HG03039 (cell line): ENCODE data around the gene NRROS.

ENCODE experiments used
- ATAC-seq: cut with Tn5 transposase; IDR thresholded peaks from one replicate; pipeline ENCODE4 v1.9.1; 2021; ENCODE audit warnings: mild to moderate bottlenecking, moderate library complexity; ENCODE audit not compliant: unreplicated experiment

Gene NRROS

DNA sequence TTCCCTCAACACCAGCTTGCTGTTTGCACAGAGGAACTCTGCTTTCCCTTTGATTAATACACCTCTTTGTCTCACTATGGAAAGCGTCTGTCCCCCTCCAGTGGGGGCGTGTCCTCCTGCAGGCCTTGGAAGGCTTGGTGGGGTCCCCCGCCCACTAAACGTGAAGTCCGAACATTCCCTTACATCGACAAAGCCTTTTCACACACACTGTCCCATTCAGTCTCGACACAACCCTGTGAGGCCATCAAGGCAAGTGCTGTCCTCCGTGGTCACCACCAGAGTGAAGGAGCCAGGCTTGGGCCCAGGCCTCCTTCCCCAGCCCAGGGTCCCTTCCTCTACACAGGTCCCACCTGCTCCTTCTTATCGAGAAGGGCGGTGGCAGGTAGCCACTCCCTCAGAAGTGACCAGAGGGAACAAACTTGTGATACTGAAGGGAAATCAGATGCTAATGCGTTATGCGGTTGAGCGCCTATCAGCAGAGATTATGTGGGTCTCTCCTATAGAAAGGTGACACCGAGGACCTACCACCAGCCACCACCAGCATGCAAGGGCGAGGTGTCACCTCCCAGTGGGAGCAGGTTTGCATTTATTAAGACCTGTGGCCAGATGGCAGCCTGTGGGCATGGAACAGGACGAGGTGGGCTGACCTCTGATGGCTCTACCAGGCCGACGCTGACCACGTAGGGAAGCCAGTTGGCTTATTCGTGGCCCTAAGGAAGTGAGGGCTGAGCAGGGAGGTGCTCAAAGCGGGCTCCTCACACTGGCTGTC is 6.6 kb downstream of the NRROS start:
- no peak for ATAC-seq

DNA sequence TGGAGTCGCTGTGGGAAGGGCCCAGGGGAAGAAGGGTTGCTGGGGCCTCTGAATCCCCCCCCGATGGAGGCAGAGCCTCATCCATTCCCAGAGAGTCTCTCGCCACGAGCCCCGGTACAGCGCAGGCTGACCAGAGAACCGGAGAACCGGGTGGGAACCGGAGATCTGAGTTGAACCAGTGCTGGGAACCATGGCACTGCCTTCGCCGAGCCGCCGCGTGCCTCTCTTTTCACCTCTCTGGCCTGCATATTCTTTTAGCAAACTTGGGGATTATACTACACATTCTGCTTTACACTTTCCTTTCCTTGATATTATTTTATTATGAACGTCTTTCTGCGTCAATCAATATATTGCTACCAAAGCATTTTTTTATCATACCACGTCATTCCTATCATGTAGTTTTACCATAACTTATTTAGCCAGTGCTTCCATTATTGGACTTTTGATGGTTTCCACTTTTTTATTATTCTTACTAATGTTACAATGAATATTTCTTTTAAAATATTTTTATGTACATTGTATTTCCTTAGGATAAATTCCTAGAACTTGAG is 7.2 kb downstream of the NRROS start:
- no peak for ATAC-seq

GRCh38 chr3:196650740-196651311 is 11.3 kb downstream of the NRROS start:
- ATAC-seq: no peak

- ATAC-seq: no peak
Measured at GRCh38 chr3:196651819-196652218, 12.3 kb downstream of the NRROS start.

GRCh38 chr3:196652961-196653795 is 13.7 kb downstream of the NRROS start:
- no peak for ATAC-seq

GRCh38 chr3:196654006-196654734 is 14.7 kb downstream of the NRROS start:
- no peak for ATAC-seq

DNA sequence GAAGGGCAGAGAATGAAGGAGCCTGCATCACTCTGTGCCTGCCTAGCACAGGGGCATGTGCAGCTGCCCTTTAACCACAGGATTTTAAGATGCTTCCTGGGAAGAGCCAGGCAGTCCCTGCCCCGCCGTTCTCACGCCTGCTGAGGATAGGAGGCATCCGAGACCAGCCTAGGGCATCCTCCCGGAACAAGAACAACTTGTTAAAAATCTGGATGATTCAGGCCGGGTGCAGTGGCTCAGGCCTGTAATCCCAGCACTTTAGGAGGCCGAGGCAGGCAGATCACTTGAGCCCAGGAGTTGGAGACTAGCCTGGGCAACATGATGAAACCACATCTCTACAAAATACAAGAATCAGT is 15.2 kb downstream of the NRROS start:
- ATAC-seq: no peak

DNA sequence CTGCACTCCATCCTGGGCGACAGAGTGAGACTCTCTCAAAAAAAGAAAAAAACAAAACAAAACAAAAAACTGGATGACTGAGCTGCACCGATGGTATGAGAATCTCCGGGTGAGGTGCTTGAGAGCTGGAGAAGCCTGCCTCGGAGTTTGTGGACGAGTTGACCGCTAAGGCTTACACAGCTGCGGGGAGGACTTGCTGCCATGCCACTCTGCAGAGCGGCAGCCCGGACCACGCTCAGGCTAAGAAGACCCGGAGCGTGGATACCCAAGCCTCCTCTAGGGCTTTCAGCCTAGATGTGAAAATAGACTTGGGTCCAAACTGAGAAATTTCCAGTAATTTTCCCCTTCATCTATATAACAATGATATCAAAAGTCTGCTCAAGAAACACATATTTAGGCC is 16.0 kb downstream of the NRROS start:
- no peak for ATAC-seq

- ATAC-seq: no peak
Measured at GRCh38 chr3:196656213-196656612, 16.7 kb downstream of the NRROS start.

DNA sequence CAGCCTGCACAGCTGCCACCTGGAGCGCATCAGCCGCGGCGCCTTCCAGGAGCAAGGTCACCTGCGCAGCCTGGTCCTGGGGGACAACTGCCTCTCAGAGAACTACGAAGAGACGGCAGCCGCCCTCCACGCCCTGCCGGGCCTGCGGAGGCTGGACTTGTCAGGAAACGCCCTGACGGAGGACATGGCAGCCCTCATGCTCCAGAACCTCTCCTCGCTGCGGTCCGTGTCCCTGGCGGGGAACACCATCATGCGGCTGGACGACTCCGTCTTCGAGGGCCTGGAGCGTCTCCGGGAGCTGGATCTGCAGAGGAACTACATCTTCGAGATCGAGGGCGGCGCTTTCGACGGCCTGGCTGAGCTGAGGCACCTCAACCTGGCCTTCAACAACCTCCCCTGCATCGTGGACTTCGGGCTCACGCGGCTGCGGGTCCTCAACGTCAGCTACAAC is 20.4 kb downstream of the NRROS start:
- no peak for ATAC-seq

- ATAC-seq: no peak
Measured at GRCh38 chr3:196660381-196661166, 21.1 kb downstream of the NRROS start.

GRCh38 chr3:196661400-196661799 is 21.9 kb downstream of the NRROS start:
- ATAC-seq: no peak

DNA sequence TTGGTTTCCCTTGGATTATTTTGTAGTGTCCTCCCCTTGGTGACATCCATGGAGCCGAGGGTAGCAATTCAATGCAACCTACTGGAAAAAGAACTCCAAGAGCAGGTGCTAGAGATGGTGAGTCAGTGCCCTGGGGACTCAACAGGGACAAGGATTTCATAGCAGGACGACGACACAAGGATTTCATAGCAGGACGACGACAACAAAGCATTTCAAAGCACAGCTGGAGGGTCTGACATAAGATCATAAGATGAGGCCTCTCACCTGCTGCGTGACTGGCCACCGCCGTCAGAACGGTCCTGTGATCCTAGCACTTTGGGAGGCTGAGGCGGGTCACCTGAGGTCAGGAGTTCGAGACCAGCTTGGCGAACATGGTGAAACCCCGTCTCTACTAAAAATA is 22.5 kb downstream of the NRROS start:
- ATAC-seq: no peak

DNA sequence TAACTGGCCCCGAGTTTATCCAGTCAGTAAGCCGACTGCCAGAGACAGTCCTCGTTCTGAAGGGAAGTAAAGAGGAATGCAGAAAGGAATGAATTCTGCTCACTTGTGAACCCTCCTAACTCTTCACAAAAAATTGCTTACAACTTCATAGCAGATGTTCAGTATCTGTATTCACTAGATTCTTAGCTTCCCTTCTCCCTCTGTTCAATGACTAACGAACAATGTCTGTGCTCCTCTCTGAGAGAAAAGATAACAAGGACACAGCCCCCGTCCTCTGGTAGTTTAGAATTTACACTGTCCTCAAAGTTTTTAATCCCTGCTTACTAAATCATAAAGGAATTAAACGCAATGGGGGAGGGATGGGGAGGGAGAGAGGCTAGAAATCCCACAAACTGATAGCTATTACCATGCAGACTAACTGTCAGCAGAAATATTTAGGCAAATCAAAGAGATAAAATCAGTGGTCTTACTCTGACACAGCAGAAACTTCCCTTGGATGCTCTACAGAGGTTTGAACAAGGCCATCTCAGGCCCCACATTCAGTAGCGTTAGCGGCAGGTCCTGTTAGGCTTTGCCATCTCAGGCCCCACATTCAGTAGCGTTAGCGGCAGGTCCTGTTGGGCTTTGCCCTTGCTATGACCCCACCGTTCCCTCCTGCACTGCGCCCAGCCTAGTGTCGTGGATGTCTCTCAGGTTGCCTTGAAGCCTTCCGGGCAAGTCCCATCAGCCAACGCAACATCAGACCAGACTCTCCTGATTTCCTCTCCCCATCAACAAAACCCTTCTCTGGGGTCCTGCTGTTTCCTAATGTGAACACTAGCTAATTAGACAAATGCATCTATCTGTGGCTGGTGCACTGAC is 23.4 kb downstream of the NRROS start:
- no peak for ATAC-seq

DNA sequence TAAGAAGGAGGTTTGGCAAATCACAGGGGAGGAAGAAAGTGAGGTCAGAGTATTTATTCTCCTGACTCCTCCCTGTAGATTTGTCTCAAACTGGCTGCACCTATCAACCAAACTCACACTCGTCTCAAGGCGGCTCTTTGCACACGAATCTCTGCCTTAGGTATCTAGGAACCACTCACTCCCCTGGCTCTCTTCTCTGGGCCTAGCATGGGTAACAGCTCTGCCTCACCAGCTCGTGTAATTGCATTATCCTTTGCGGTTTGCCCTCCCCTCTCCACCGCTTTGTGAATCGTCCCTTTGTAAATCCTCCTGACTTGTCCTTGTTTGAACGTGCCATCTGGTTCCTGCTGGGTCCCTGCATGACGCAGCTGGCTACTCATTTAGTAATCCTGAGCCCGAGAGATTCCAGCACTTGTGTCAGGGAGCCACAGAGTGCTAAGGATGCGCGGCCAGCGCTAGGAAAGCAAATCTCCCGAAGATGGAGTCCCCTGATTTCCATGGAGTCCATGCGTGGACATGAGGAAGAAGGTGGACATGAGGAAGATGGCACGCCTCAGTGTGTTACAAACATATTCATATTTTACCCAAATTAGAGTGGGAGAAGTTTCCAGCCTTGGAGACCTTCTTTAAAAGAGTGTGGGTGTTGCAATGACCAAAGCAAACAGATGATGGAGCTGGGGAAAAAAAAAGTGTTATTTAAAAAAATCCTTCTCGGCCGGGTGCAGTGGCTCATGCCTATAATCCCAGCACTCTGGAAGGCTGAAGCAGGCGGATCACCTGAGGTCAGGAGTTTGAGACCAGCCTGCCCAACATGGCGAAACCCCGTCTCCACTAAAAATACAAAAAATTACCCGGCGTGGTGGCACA is 26.7 kb downstream of the NRROS start:
- ATAC-seq: no peak

DNA sequence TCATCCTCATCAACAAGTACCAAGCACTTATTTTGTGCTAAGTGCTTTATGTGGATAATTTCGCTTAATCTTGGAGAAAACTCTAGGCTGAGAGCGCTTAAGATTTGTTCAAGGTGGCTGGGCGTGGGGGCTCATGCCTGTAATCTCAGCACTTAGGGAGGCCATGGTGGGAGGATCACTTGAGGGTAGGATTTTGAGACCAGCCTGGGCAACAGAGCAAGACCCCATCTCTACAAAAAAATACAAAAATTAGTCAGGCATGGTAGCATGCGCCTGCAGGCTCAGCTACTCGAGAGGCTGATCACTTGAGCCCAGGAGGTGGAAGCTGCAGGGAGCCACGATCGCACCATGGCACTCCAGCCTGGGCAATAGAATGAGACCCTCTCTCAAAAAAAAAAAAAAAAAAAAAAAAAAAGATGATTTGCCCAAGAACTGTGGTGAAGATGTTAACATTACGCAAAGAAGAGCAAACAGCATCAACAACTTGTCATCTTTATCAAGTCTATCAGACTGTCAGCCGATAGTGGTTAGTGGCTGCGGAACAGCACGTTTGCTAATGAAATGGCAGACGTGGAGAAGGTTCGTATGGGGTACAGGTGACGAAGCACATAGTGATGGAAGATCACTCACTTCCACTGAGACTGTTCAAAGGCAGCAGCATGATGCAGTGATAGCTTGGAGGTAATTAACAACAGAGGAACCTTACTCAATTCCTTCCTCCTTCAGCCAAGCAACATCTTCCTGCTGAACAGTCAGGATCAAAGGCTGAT is 27.7 kb downstream of the NRROS start:
- ATAC-seq: no peak

- no peak for ATAC-seq
Measured at GRCh38 chr3:196670339-196670738, 30.8 kb downstream of the NRROS start.

DNA sequence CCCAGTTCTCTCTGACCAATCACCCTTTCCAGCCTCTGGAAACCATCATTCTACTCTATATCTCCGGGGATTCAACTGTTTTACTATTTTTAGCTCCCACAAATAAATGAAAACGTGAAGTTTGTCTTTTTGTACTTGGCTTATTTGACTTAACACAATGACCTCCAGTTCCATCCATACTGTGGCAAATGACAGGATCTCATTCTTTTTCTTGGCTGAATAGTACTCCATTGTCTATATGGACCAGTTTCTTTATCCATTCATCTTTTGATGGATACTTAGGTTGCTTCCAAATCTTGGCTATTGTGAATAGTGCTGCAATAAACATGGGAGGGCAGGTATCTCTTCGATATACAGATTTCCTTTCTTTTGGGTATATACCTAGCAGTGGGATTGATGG is 34.1 kb downstream of the NRROS start:
- ATAC-seq: no peak
